ENCODE results near the gene NAA30. TPM values are rescaled to one million over a fixed set of nuclear protein-coding genes. Genes with fewer than 3 reads are reported as not detected.

The NAA30 gene
- total and polyA plus RNA-seq, 2 of the 8 experiments (the other 6 are each of a cell fraction or from before 2014, with no cell fraction given) = 4.2 to 21.9 TPM

DNA sequence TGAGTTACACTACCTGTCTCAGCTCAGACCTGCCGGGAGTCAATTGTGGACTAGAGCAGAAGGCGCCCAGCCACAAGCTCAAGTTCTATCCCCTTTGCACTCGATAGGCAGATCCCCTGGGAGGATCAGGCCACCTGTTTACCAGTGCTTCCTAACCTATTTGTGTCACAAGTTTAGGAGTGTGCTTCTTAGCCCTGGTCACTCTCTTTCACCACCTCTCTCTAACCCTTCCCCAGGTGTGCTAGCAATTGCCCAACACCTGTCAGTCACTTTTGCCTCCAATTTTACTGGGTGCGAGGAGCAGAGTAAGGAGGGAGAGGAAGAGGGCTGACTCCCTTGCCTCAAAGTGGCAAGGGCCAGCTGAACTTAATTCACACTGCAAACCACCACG is 745 bp upstream of the NAA30 start:
- no peak overlapping the region for H2BK12ac ChIP-seq (ENCODE audit: low read depth, low read length)
- H2BK120ac ChIP-seq (replicated peaks; ENCODE audit: low read depth, low read length) = no peak overlapping the region
- peak overlapping the region; percentile 76 to 83 (median 82) for H3K4me3 ChIP-seq (ENCODE audit: extremely low read depth in 1 of 4, insufficient read depth in 2 of 4, low read depth in 3 of 4, low read length in 4 of 4)
- peaks cover 3 to 8% (median 6%) of the 10 kb centered on the region in 4 experiments; a peak in 4 of 7 replicates for H3K4me1 ChIP-seq (replicated peaks in 1 of 4; ENCODE audit: control insufficient read depth in 3 of 4, insufficient read depth in 4 of 4, low read length in 3 of 4)
- H4K20me1 ChIP-seq (replicated peaks in 1 of 2; ENCODE audit: control insufficient read depth in 1 of 2, insufficient read depth in 2 of 2, low read length in 2 of 2) = peaks cover 5 to 8% of the 10 kb centered on the region in 2 experiments
- CTCF ChIA-PET (ENCODE audit: partially characterized antibody) = interaction anchor here (0.6 to 1.0 kb wide), 3 partner anchors 19 to 230 kb away, joined by 3 to 4 read pairs (median 3); no protein-coding TSS in a partner anchor
- H3K23me2 ChIP-seq (ENCODE audit: low read depth, low read length) = peaks cover 6% of the 10 kb centered on the region
- no peak overlapping the region for H3K56ac ChIP-seq (replicated peaks; ENCODE audit: insufficient read length, low read depth, low read length)
- DNase-seq (ENCODE audit: low read depth in 1 of 2, low spot score in 2 of 2) (no peak), FAIRE-seq (peak; percentile 68)
- 35% methylated on average over 5 of the region's 5 CpGs; no CpG with 5 or more reads in 1 of the 2 experiments for WGBS, 2 experiments (ENCODE audit: extremely low coverage in 1 of 2, insufficient coverage in 1 of 2, insufficient read length in 1 of 2, insufficient replicate concordance in 2 of 2, low coverage in 1 of 2, low lambda C conversion rate in 2 of 2, missing lambda C conversion rate in 1 of 2)
- peak overlapping the region; percentile 82; the same call in 1 of the 2 replicates for H3K18ac ChIP-seq (ENCODE audit: extremely low read depth, low read length)
- H3K14ac ChIP-seq (ENCODE audit: insufficient read length) = no peak overlapping the region
- no peak overlapping the region for H4K91ac ChIP-seq (replicated peaks; ENCODE audit: insufficient read length, low read length)
- no peak overlapping the region for H3K4ac ChIP-seq (replicated peaks; ENCODE audit: insufficient read length, low read depth, low read length)
- H3K36me3 ChIP-seq (ENCODE audit: control insufficient read depth in 2 of 4, insufficient read depth in 4 of 4, low read length in 3 of 4) = peaks cover 0 to 3% (median 0%) of the 10 kb centered on the region in 4 experiments; a peak in 1 of 8 replicates
- no peak overlapping the region for H4K5ac ChIP-seq (ENCODE audit: insufficient read length, low read depth, low read length)
- no peaks in the 10 kb centered on the region for H3K9me3 ChIP-seq (ENCODE audit: insufficient read depth in 2 of 2, low read depth in 1 of 2, low read length in 1 of 2)
- H3K4me2 ChIP-seq (ENCODE audit: insufficient read depth in 1 of 2, low read depth in 2 of 2, low read length in 2 of 2) = peak overlapping the region; percentile 84 to 90
- peak overlapping the region; percentile 89 for H2BK15ac ChIP-seq (ENCODE audit: low read length)
- H2AFZ ChIP-seq (ENCODE audit: low read length) = peak overlapping the region; percentile 38
- H3K79me1 ChIP-seq (ENCODE audit: low read depth, low read length) = no peaks in the 10 kb centered on the region; the same call in 1 of the 2 replicates
- peaks cover 0 to 34% of the 10 kb centered on the region in 2 experiments; a peak in 2 of 4 replicates for H3K79me2 ChIP-seq (ENCODE audit: control insufficient read depth in 1 of 2, insufficient read depth in 2 of 2, low read length in 2 of 2)
- 0 out of 2 replicates have a peak overlapping the region, but pooled peaks have one; percentile 20 for H3K27ac ChIP-seq (ENCODE audit: low read depth, low read length)
- H4K8ac ChIP-seq (ENCODE audit: extremely low read depth, insufficient read depth, low read length) = no peak overlapping the region
- H2BK5ac ChIP-seq (ENCODE audit: low read depth, low read length) = peak overlapping the region; percentile 57; the same call in 1 of the 2 replicates
- no peak overlapping the region for H3K23ac ChIP-seq (ENCODE audit: insufficient read length)
- no peak overlapping the region for H2AK5ac ChIP-seq (ENCODE audit: low read depth, low read length)
- no peaks in the 10 kb centered on the region for H3K27me3 ChIP-seq (replicated peaks in 1 of 4; ENCODE audit: control insufficient read depth in 3 of 4, extremely low read depth in 1 of 4, insufficient read depth in 3 of 4, low read length in 3 of 4)
- POLR2A ChIA-PET (ENCODE audit: partially characterized antibody) = interaction anchor here (1.0 to 2.3 kb wide), 7 partner anchors 8 to 756 kb away, joined by 3 to 19 read pairs (median 3); partner anchors contain the start of genes AP5M1 and EXOC5
- H2BK20ac ChIP-seq (ENCODE audit: low read length) = no peak overlapping the region
- H3K9ac ChIP-seq (replicated peaks in 1 of 4; ENCODE audit: extremely low read depth in 1 of 4, low read depth in 3 of 4, low read length in 3 of 4) = no peak overlapping the region; a peak in 3 of 7 replicates
- TF ChIP-seq RXRA (IDR thresholded peaks at IDR 0.05; ENCODE audit: insufficient read depth, low read depth, low read length) = no peak
- TF ChIP-seq, protein P1, sequence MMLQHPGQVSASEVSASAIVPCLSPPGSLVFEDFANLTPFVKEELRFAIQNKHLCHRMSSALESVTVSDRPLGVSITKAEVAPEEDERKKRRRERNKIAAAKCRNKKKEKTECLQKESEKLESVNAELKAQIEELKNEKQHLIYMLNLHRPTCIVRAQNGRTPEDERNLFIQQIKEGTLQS (IDR thresholded peaks at IDR 0.05; ENCODE audit: insufficient read depth, low read depth, low read length) = no peak
- no peak for TF ChIP-seq NANOG (IDR thresholded peaks at IDR 0.05; ENCODE audit: insufficient read depth, low read depth, low read length, poor library complexity, severe bottlenecking)
- no peak for TF ChIP-seq KDM1A (IDR thresholded peaks at IDR 0.05; ENCODE audit: borderline replicate concordance, low read length)
- TF ChIP-seq SP2 (IDR thresholded peaks at IDR 0.05; ENCODE audit: low read length) = no peak
- TF ChIP-seq, protein P2, sequence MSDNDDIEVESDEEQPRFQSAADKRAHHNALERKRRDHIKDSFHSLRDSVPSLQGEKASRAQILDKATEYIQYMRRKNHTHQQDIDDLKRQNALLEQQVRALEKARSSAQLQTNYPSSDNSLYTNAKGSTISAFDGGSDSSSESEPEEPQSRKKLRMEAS (IDR thresholded peaks at IDR 0.05) = peak; percentile 17; the same call in 1 of the 2 replicates
- TF ChIP-seq CHD1 (IDR thresholded peaks at IDR 0.05; ENCODE audit: low read depth, low read length) = no peak
- TF ChIP-seq E2F6 (IDR thresholded peaks at IDR 0.05) = peak; percentile 90
- TF ChIP-seq, protein P3, sequence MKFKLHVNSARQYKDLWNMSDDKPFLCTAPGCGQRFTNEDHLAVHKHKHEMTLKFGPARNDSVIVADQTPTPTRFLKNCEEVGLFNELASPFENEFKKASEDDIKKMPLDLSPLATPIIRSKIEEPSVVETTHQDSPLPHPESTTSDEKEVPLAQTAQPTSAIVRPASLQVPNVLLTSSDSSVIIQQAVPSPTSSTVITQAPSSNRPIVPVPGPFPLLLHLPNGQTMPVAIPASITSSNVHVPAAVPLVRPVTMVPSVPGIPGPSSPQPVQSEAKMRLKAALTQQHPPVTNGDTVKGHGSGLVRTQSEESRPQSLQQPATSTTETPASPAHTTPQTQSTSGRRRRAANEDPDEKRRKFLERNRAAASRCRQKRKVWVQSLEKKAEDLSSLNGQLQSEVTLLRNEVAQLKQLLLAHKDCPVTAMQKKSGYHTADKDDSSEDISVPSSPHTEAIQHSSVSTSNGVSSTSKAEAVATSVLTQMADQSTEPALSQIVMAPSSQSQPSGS (IDR thresholded peaks at IDR 0.05; ENCODE audit: low read length) = no peak

All from H1 (cell line).